Measurements from ENCODE around the gene CDC42.

CDC42 gene

DNA sequence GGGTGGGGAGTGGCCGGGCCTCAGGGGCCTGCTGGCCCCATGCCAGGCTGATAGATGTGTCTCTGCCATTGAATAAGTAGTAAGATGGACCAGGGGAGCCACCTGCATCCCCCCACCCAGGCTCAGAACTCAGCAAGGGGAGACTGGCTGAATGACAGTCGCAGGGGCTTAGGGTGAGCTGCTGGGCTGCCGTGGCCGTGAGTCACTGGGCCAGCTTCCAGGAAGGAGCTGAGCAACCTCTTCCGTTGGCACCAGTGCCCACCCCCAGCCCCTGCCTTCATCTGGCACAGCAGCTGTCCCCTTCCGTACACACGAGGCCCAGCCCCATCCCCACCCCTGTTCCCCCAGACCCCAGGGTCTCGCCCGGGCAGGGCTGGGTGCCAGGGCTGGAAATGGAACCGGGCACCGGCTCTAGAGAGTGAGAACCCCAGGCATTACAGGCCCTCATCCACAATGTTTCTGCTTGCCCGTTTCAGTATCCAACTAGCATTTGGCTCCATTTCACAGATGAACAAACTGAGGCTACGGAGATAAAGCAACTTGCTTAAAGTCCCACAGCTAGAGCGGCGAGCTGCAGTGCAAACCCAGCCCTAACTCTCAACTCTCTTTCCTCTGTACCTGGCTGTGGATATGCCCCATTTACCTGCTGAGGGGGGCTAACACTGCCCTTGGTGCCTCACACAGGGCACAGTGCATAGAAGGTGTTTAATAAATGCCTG, 80.2 kb downstream of the CDC42 start:
- DNase-seq = peak; percentile 22

DNA sequence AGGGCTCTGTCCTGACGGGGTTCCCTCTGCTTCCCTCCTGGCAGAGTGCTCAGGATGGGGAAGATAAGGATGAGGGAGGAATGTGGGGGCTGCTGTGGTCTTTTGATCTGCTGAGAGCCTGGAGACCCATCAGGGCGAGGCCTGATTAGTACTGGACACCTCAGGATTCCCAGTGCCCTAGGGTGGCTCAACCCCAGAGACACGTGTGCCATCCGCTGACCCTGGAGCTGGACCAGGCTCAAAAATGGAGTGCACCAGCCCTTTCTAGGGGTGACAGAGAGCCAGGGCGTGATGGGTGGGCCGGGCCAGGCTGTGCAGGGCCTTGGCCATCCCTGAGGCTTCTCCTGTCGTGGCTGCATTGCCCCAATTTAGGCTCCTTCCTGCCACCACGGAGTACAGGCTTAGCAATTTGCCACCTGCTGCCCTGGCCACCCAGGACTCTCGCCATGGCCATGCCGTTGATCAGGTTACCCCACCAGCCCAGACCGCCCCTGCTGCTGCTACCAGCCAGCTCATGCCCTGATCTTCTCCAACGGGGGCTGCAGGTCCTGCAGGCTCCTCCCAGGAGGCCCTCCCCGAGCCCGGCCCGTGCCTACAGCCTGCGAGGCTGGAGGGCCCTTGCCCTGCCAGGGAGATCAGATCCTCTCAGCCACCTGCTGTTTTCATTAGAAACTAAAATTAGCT, 80.9 kb downstream of the CDC42 start:
- no peak for DNase-seq

DNA sequence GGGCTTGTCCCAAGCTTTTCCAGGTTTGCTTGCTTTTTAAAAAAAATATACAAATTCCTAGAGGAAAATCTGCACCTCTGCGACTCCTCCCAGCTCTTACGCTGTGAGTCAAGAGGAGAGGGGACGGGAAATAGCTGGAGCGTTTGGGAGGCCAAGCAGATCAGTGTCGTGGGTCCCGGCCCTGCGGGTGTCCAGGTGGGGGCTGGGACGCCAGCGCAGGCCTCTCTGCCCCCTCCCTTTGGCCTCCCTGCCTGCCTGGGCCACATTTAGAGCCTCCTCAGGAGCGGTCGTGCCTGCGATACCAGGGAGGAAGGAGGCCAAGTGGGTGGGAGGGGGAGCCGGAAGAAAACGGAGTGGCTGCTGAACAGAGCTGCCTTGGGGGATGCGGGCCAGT, 81.4 kb downstream of the CDC42 start:
- no peak for DNase-seq

DNA sequence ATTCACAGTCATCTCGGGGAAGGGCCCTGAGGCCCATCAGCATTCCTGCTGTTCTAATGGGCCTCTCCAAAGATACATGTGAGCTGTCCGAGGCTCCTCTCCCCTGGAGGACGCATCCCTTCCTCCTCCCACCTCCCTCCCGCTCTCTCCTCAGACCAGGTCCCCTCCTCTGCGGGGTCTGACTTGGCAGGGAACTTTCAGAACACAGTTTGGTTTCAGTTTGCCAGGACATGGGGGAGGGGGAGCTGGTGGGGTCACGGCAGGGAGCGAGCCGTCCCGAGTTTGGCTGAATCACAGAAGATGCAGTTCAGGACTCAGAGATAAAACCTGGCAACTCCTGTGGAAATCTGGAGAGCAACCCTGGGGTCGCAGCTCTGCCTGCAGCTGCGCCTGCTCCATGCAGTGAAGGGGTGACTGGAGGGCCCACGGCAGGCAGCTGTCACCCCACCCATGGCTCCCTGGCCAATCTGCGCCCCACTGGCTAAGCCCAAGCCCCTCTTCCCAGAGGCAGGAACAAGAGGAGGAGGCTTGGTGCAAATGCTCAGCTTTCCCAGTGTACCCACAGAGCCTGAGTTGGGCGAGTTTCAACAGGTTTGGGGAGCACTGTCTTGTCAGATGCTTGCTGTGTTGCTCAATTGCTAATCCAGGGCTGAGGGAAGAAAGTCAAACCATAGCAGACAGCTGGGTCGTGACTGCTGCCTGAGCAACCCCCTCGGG, 84.7 kb downstream of the CDC42 start:
- no peak for DNase-seq

DNA sequence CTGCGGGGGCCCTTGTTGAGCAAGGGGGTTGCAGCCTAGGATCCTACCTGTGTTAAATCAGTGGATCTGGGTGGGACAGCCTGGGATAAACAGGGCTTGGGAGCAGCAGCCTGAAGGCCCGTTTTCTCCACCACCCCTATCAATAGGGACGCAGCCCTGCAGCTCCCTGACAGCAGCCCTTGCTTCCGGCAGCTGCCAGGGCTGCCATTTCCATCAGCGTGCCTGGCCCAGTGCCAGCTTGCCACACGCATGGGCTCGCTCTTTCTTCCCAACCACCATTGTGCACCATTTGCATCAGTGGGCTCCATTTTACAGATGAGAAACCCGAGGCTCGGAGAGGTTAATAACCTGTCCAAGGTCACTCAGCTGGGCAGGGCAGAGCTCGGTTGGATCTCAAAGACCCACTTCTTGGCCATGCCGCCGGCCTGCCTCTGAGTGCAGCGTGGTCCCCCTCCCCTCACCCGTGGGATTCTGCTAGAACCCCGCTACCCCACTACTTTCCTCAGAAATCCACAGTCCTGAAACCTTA, 86.6 kb downstream of the CDC42 start:
- DNase-seq = no peak

DNA sequence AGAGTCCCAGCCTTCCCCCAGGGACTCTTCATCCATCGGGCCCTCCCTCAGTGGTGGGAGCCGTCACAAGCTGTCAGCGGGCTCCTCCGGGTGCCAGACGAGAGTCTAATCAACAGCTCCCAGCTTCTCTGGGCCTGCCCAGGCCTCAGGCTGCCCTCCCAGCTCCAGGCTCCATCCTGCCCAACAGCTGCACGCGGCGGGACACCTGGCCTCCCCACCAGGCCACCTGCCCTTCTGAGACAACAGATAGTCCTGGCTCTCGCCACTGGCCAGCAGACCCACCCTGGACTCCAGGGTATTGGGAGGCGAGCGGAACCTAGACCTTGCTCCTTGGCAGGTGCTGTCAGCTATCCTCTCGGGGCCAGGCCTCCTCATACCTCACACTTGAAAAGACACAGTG, 87.3 kb downstream of the CDC42 start:
- DNase-seq = no peak

Data from GOT3 (cell line).